Ovary (tissue), 9 donors: ENCODE measurements around the gene CDK18. TPM values are rescaled to one million over a fixed set of nuclear protein-coding genes. Genes with fewer than 3 reads are reported as not detected.

ENCODE experiments used
- DNase-seq, 5 donors: peaks; one replicate each; pipeline ENCODE4 v3.0.0-alpha.2; 2019 to 2020
- H3K27ac ChIP-seq, 2 donors: fragments of 200-600 bp; one replicate each; pipeline versions ENCODE4 v1.5.1 to v1.8.0; 2019 to 2022
- H3K27me3 ChIP-seq: fragments of 200-600 bp; one replicate; pipeline ENCODE4 v1.8.0; 2022
- H3K36me3 ChIP-seq: fragments of 200-600 bp; sonication (generic); one replicate; pipeline ENCODE4 v1.5.1; 2019
- H3K4me1 ChIP-seq: one replicate; pipeline ENCODE4 v1.8.1; 2013; ENCODE audit warnings: mild to moderate bottlenecking, moderate library complexity; ENCODE audit not compliant: insufficient read depth
- H3K4me3 ChIP-seq: fragments of 200-600 bp; sonication (generic); one replicate; pipeline ENCODE4 v1.5.1; 2017
- H3K9me3 ChIP-seq, 2 donors: fragments of 200-600 bp in 1 of 2; sonication (generic) in 1 of 2; one replicate each; pipeline versions ENCODE4 v1.5.1 to v1.8.1; 2013 to 2019; ENCODE audit warnings: mild to moderate bottlenecking in 1 of 2, moderate library complexity in 1 of 2
- CTCF ChIP-seq, 3 donors: fragments of 450-650 bp in 2 of 3; fragments of 200-600 bp in 1 of 3; IDR thresholded peaks; one replicate each; pipeline versions ENCODE4 v1.5.1 to v1.8.0; 2016 to 2022; ENCODE audit warnings: antibody characterized with exemption in 3 of 3, mild to moderate bottlenecking in 1 of 3
- EP300 ChIP-seq: sonication (generic); formaldehyde crosslinking; IDR thresholded peaks from one replicate; pipeline ENCODE4 v1.6.1; 2017; ENCODE audit warnings: antibody characterized with exemption
- POLR2A ChIP-seq: fragments of 450-650 bp; IDR thresholded peaks from one replicate; pipeline ENCODE4 v1.6.1; 2017; ENCODE audit warnings: antibody characterized with exemption, mild to moderate bottlenecking, moderate library complexity
- WGBS, 3 donors: extraction: QIAGEN DNeasy Blood & Tissue Kit in 1 of 3; methylation state at CpG; one replicate each; pipeline versions ENCODE4 v1.1.5 to v1.1.7; 2013 to 2017; 5-methylcytosine and 5-hydroxymethylcytosine counted together
- intact Hi-C, 4 donors: fragments of 100-400 bp; cut with DNase I; formaldehyde crosslinking; loops; one replicate each; pipeline versions ENCODE4 v1.11.0 to v1.15.1; 2022 to 2023
- polyA plus RNA-seq, 2 donors: library from polyadenylated mRNA; stranded (reverse); fragments of 200-250 nt in 1 of 2; fragments of 350-450 nt in 1 of 2; fragmentation: Illumina TruSeq in 1 of 2; extraction: RNeasy Lipid Tissue Mini Kit (QIAGEN cat#74804) in 1 of 2; gene quantifications; one replicate each; pipeline ENCODE4 v1.2.3, GENCODE V29; 2013 to 2014
- total RNA-seq, 7 donors: library from RNA; depleted of rRNA in 2 of 7; stranded (reverse); fragments of >200 nt in 2 of 7; fragmentation: NEBNext Ultra II Directional in 3 of 7; extraction: Animal tissue kit (Norgen Biotek cat#: 25700) in 3 of 7; gene quantifications; one replicate each; pipeline versions ENCODE4 v1.1.0 to v1.2.4, GENCODE V29; 2016 to 2023
- donor health status: DM: no; HTN: no; CAD: no; lungs with moderate emphysema.
- donor health status: DM: no; HTN: no; CAD: no.
- donor health status: Bipolar disorder and iron deficiency.
- donor health status: DM: yes; HTN: yes; CAD: no.
- donor health status: DM: no; HTN: no; CAD: no.
- donor health status: DM: yes; HTN: yes; CAD: no.

CDK18 gene
- total and polyA plus RNA-seq, 9 donors, result 6.3 to 31.5 (median 18.8) TPM

- peaks cover 5% of the 10 kb centered on the region for H3K27me3 ChIP-seq
- WGBS, 3 donors, result 2 to 5% (median 4%) methylated on average over 54 to 74 of the region's 74 CpGs
- no peak overlapping the region for H3K27ac ChIP-seq
- no peak overlapping the region for H3K4me3 ChIP-seq
- no peak for TF ChIP-seq CTCF (IDR thresholded peaks at IDR 0.05)
- no peak for TF ChIP-seq EP300
- no peak for TF ChIP-seq POLR2A
- DNase-seq, result peak in 1 of 5 donors; percentile 28
- no peaks in the 10 kb centered on the region for H3K9me3 ChIP-seq
- intact Hi-C loops, result no loop called here
- no peaks in the 10 kb centered on the region for H3K36me3 ChIP-seq
- H3K4me1 ChIP-seq, result peaks cover 3% of the 10 kb centered on the region
Measured at GRCh38 chr1:205456868-205457745, 47.4 kb upstream of the CDK18 start.

GRCh38 chr1:205458777-205459566, 45.5 kb upstream of the CDK18 start:
- peaks cover 5% of the 10 kb centered on the region for H3K27me3 ChIP-seq
- no peaks in the 10 kb centered on the region for H3K36me3 ChIP-seq
- H3K4me1 ChIP-seq, result peaks cover 3% of the 10 kb centered on the region
- DNase-seq, result peak in 2 of 5 donors; percentile 51 to 63
- H3K27ac ChIP-seq, result no peak overlapping the region
- intact Hi-C loops, result no loop called here
- no peaks in the 10 kb centered on the region for H3K9me3 ChIP-seq
- no peak overlapping the region for H3K4me3 ChIP-seq
- TF ChIP-seq EP300 (no peak), POLR2A (no peak), CTCF (IDR thresholded peaks at IDR 0.05) (no peak)
- 43 to 59% (median 57%) methylated on average over 6 of the region's 6 CpGs for WGBS, 3 donors

- Histone ChIP-seq H3K36me3 (no peaks in the 10 kb centered on the region), H3K4me1 (peaks cover 1% of the 10 kb centered on the region), H3K9me3 (no peaks in the 10 kb centered on the region), H3K27ac (no peak overlapping the region), H3K27me3 (no peaks in the 10 kb centered on the region), H3K4me3 (no peak overlapping the region)
- 46 to 92% (median 88%) methylated on average over 2 of the region's 2 CpGs for WGBS, 3 donors
- no peak for DNase-seq
- intact Hi-C loops, result no loop called here
- TF ChIP-seq POLR2A (no peak), EP300 (no peak), CTCF (IDR thresholded peaks at IDR 0.05) (no peak)
Measured at GRCh38 chr1:205465392-205465791, 39.1 kb upstream of the CDK18 start.

- intact Hi-C loops, result no loop called here
- no peaks in the 10 kb centered on the region for H3K36me3 ChIP-seq
- TF ChIP-seq EP300, result no peak
- TF ChIP-seq CTCF (IDR thresholded peaks at IDR 0.05), result no peak
- no peak for TF ChIP-seq POLR2A
- H3K9me3 ChIP-seq, result no peaks in the 10 kb centered on the region
- H3K4me1 ChIP-seq, result peaks cover 1% of the 10 kb centered on the region
- WGBS, 3 donors, result 38 to 44% (median 43%) methylated on average over 7 of the region's 7 CpGs
- no peaks in the 10 kb centered on the region for H3K27me3 ChIP-seq
- no peak for DNase-seq
- H3K4me3 ChIP-seq, result no peak overlapping the region
- no peak overlapping the region for H3K27ac ChIP-seq
Measured at GRCh38 chr1:205466595-205467220, 37.8 kb upstream of the CDK18 start.
